Measurements from ENCODE around the gene PARD3. TPM values are rescaled to one million over a fixed set of nuclear protein-coding genes. Genes with fewer than 3 reads are reported as not detected.

The PARD3 gene
- total RNA-seq, 4 donors from 2014 or later = 98.9 to 122 (median 105) TPM

DNA sequence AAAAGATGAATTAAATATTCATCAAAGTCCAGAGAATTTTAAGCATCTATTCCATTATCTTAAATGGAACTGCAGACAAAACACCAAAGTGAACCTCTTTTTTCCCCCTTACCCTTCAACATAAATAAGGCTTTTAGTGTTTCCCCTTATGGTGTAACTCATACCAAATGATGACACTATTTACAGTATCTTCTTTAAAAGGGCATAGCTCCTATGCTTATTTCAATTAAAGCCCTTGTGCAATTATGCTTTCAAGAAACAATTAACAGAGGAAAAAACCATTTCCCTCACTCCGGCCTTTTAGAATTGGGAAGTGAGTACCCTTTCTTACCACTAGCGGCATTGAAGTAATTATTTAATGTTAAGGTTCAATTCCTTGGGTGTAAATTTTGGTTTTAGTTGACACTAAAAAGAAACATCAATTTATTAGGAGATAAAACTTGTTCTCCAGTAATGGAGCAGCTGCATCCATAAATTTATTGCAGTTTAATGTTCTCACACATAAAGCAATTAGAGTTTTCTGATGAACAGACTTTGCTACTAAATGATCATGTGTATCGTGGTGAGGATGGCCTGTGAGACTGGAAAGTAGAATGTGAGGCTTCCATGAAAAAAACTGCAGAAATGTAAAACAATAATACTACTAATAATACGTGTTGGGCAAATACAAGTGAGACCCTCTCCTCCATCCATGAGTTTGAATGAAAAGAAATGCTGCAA is 661.3 kb downstream of the PARD3 start:
- 76% methylated on average over 4 of the region's 4 CpGs for WGBS
- Histone ChIP-seq H3K4me3 (no peak overlapping the region), H3K9me3 (no peaks in the 10 kb centered on the region), H3K4me1 (peaks cover 0 to 10% (median 9%) of the 10 kb centered on the region in 4 donors), H3K27ac (replicated peaks in 1 of 4) (no peak overlapping the region), H3K36me3 (no peaks in the 10 kb centered on the region), H3K27me3 (no peaks in the 10 kb centered on the region)
- intact Hi-C loops (cut with DNase I) = no loop called here
- TF ChIP-seq EP300 (IDR thresholded peaks at IDR 0.05) (no peak), POLR2A (IDR thresholded peaks at IDR 0.05; ENCODE audit: low read depth) (no peak), POLR2AphosphoS5 (IDR thresholded peaks at IDR 0.05) (no peak)
- TF ChIP-seq, protein P1, sequence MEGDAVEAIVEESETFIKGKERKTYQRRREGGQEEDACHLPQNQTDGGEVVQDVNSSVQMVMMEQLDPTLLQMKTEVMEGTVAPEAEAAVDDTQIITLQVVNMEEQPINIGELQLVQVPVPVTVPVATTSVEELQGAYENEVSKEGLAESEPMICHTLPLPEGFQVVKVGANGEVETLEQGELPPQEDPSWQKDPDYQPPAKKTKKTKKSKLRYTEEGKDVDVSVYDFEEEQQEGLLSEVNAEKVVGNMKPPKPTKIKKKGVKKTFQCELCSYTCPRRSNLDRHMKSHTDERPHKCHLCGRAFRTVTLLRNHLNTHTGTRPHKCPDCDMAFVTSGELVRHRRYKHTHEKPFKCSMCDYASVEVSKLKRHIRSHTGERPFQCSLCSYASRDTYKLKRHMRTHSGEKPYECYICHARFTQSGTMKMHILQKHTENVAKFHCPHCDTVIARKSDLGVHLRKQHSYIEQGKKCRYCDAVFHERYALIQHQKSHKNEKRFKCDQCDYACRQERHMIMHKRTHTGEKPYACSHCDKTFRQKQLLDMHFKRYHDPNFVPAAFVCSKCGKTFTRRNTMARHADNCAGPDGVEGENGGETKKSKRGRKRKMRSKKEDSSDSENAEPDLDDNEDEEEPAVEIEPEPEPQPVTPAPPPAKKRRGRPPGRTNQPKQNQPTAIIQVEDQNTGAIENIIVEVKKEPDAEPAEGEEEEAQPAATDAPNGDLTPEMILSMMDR (IDR thresholded peaks at IDR 0.05) = no peak
- DNase-seq (ENCODE audit: extremely low spot score) = no peak

DNA sequence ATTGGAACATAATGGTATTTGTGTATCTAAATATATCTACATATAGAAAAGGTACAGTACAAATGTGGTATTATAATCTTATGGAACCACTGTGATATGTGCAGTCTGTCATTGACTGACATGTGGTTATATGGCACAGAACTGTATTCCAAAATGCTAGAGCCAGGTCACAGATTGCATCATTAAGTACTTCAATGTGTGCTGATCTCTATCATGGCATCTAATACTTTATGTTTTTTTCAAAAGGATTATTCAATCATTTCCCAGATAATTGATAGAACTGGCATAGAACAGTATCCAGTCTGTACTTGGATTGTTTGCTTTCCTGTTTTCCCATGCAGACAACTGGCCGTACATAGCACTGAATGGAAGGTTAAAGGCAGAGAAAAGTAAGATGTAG is 662.7 kb downstream of the PARD3 start:
- no peak for DNase-seq (ENCODE audit: extremely low spot score)
- TF ChIP-seq POLR2A (IDR thresholded peaks at IDR 0.05; ENCODE audit: low read depth) (no peak), POLR2AphosphoS5 (IDR thresholded peaks at IDR 0.05) (no peak), EP300 (IDR thresholded peaks at IDR 0.05) (no peak)
- TF ChIP-seq, protein P1 (IDR thresholded peaks at IDR 0.05) = no peak
- H3K36me3 ChIP-seq = no peaks in the 10 kb centered on the region
- intact Hi-C loops (cut with DNase I) = no loop called here
- WGBS = 89% methylated on average over 1 of the region's 1 CpG
- no peaks in the 10 kb centered on the region for H3K27me3 ChIP-seq
- no peak overlapping the region for H3K4me3 ChIP-seq
- no peaks in the 10 kb centered on the region for H3K9me3 ChIP-seq
- no peak overlapping the region for H3K27ac ChIP-seq (replicated peaks in 1 of 4)
- peaks cover 0 to 7% (median 6%) of the 10 kb centered on the region in 4 donors for H3K4me1 ChIP-seq

DNA sequence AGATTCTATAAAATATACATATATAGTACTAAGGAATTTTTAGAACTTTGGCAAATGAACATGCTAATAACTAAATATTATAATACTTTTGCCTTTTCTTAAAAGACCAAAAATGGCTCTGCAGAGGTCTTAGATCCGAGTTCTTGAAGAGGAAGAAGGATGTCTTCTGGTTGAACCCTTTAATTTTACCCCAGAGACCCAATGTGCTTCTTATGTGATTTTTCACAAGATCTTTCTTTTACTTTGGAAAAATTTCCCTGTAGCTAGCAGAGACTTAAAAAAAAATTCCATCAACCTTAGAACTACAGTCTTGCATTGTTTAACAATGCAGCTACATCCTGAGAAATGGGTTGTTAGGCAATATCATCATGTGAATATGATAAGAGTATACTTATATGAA is 663.2 kb downstream of the PARD3 start:
- DNase-seq (ENCODE audit: extremely low spot score) = no peak
- TF ChIP-seq, protein P1 (IDR thresholded peaks at IDR 0.05) = no peak
- no peak for TF ChIP-seq POLR2A (IDR thresholded peaks at IDR 0.05; ENCODE audit: low read depth)
- intact Hi-C loops (cut with DNase I) = no loop called here
- Histone ChIP-seq H3K27ac (replicated peaks in 1 of 4) (no peak overlapping the region), H3K4me3 (no peak overlapping the region), H3K27me3 (no peaks in the 10 kb centered on the region), H3K9me3 (no peaks in the 10 kb centered on the region), H3K36me3 (no peaks in the 10 kb centered on the region), H3K4me1 (peaks cover 0 to 2% (median under 1%) of the 10 kb centered on the region in 4 donors)
- WGBS = 71% methylated on average over 1 of the region's 1 CpG

DNA sequence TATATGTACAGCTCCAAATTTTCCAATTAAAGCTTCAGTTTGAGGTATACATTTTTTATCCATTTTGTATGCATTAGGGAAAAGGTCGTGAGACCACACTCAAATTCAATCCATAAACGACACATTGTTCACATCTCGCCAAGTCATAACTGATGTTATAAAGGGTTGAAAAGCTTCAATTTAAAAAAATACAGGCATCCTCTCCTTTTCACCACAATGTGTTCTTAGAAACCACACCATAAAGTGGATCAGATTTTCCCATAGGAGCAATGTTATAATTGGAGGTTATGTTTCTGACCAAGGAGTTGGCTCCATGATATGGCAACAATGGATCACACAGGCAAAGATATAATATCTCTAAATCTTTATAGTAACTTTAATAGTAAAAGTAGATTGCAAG is 663.6 kb downstream of the PARD3 start:
- no peaks in the 10 kb centered on the region for H3K36me3 ChIP-seq
- WGBS = 94% methylated on average over 3 of the region's 3 CpGs

More for the DNA sequence above, 663.6 kb downstream of the PARD3 start:
- Histone ChIP-seq H3K27me3 (no peaks in the 10 kb centered on the region), H3K9me3 (no peaks in the 10 kb centered on the region), H3K27ac (replicated peaks in 1 of 4) (no peak overlapping the region), H3K4me1 (no peaks in the 10 kb centered on the region), H3K4me3 (no peak overlapping the region)
- intact Hi-C loops (cut with DNase I) = no loop called here
- DNase-seq (ENCODE audit: extremely low spot score) = no peak
- TF ChIP-seq POLR2AphosphoS5 (IDR thresholded peaks at IDR 0.05) (no peak), EP300 (IDR thresholded peaks at IDR 0.05) (no peak), POLR2A (IDR thresholded peaks at IDR 0.05; ENCODE audit: low read depth) (no peak)
- TF ChIP-seq, protein P1 (IDR thresholded peaks at IDR 0.05) = no peak
